ENCODE results near the gene NTN1.

Gene NTN1

DNA sequence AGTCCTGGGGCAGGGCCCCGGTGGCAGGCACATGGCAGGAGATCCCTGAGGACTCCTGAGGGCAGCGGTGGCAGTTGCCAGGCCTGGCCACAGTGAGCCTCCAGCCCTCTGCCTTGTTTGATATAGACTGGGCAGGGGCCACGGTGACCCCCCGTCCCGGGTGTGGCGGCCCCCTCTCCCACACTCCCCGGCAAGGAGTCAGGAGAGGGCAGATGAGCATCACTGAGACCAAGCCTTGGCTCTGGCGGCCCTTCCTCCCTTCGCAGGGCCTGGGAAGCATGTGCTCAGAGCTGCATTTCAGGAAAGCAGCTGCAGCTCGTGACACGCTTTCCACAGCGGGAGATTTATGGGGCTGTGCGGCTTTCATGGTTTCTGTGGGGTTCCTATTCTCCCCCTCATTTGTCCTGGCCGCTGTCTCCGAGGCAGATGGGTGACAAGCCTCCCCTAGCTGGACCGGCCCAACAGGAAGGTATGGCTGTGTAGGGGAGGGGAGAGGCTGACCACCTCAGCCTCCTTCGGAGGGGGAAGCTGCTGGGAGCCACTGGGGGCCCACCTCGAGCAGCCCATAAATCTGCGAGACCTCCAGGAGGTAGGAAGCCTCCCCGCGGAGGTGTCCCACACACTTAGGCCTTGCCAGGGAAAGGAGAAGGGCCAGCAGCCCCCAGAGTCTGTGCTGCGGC is 211.4 kb downstream of the NTN1 start:
- TF ChIP-seq ZFX (IDR thresholded peaks at IDR 0.05) (no peak), CTCF (conservative IDR thresholded peaks at IDR 0.05) (no peak)
- H3K27ac ChIP-seq, result no peak overlapping the region

GRCh38 chr17:9233271-9233599 is 211.9 kb downstream of the NTN1 start:
- no peak overlapping the region for H3K27ac ChIP-seq
- TF ChIP-seq ZFX (IDR thresholded peaks at IDR 0.05) (no peak), CTCF (conservative IDR thresholded peaks at IDR 0.05) (no peak)

DNA sequence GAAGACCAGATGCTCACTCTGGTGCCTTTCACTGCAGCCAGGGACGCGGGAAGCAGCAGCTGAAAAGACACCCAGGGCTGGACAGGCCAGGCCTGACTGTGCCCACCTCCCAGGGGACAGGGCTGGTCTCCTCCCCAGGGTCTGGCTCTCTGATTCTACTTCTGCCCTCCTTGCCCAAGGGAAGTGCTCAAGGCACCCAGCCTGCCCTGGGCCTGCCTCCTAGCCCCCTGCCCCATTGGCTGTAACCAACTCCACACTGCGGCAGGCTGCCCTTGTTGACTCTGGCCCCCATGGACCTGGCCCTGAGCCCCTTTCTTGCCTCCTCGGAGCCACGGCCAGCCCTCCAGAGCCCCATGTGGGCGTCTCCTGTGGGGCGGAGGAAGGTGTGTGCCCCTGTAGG is 212.5 kb downstream of the NTN1 start:
- TF ChIP-seq ZFX (IDR thresholded peaks at IDR 0.05), result no peak
- TF ChIP-seq CTCF (conservative IDR thresholded peaks at IDR 0.05), result no peak
- no peak overlapping the region for H3K27ac ChIP-seq

DNA sequence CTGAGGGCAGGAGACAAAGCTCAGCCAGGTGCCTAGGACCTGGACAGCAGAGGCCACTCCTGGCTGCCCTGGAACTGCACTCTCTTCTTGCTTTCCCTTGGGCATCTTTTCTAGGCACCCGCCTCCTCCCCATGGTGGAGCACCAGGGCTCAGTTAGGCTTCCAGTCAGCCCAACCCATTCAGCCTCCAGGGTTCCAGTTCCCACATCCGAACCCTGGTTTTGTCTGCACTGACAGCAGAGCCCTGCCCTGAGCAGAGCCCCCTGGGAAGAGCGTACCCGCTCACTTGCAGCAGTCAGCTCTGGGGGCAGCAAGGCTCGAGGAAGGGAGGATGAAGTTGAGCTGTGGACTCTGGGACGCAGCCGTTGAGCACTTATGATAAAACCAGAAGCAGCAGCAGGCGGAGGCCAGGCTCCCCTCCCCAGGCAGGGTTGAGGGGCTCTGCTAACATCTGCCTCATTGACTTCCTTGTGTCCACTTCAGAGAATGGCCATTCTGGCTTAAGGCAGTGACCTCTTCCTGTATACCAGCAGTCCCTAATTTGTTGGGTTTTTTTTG is 213.2 kb downstream of the NTN1 start:
- TF ChIP-seq ZFX (IDR thresholded peaks at IDR 0.05), result no peak
- no peak for TF ChIP-seq CTCF (conservative IDR thresholded peaks at IDR 0.05)
- no peak overlapping the region for H3K27ac ChIP-seq

DNA sequence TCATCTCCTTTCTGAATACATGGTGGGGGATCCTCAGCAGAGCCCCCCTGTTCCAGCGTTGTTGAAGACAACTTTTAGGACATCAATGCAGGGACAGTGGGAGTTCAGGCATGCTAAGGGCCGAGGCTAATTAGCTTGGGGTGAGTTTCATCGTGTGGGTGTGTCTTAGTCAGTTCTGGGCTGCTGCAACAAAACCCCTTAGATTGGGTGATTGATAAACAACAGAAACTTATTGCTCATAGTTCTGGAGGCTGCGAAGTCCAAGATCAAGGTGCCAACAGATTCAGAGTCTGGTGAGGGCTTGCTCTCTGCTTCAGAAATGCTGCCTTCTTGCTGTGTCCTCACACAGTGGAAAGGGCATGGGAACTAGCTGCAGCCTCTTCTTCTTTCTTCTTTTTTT is 214.0 kb downstream of the NTN1 start:
- TF ChIP-seq CTCF (conservative IDR thresholded peaks at IDR 0.05) (no peak), ZFX (IDR thresholded peaks at IDR 0.05) (no peak)
- no peak overlapping the region for H3K27ac ChIP-seq

DNA sequence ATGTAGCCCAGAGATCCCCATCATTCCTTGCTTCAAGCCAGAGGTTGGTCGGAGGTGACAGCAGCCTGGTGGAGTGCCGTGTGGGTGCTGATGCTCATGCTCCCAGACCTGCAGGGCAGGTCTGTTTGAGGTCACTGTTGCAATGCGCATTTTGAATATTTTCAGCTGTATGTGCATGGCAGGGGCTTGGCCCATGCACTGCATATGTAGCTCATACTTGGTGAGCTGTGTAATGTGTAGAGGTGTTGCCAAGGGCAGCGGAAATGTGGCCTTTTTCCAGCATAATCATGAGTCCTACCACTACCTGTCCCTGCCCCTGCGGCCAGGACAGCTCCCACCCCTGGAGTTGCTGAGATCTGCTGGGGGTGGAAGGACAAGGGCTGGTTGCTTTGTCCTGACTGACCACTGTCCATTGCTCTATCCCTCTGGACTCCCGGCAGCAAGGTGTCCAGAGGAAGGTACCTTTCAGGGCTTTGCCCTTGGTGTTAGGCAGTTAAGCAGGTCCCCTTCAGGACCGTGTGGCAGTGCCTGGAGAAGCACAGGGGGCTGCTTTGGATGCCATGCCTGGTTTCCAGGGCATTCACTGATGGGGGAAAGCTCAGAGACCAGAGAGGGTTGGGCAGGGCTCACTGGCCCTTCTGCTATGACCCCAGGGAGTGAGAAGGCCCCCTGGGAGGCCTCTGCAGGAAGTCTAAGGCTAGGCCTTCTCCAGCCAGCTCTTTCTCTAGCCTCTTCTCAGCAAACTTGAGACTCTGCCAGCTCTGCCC is 215.2 kb downstream of the NTN1 start:
- TF ChIP-seq ZFX (IDR thresholded peaks at IDR 0.05) (no peak), CTCF (conservative IDR thresholded peaks at IDR 0.05) (no peak)

DNA sequence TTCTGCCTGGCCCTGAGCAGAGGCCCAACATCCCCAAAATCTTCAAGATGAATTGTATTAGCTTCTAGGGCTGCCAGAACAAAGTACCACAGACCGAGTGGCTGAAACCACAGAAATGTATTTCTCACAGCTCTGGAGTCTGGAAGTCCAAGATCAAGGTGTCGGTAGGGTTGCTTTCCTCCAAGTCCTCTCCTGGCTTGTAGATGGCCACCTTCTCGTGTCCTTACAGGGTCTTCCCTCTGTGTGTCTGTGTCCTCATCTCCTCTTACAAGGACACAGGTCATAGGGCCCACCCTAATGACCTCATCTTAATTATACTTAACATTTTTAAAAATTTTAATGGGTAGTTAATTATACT is 215.7 kb downstream of the NTN1 start:
- no peak overlapping the region for H3K27ac ChIP-seq
- TF ChIP-seq CTCF (conservative IDR thresholded peaks at IDR 0.05) (no peak), ZFX (IDR thresholded peaks at IDR 0.05) (no peak)

More for the DNA sequence above, 215.2 kb downstream of the NTN1 start:
- H3K27ac ChIP-seq, result no peak overlapping the region

Measured in C4-2B (cell line).